ENCODE results near the gene GPR148. TPM values are rescaled to one million over a fixed set of nuclear protein-coding genes. Genes with fewer than 3 reads are reported as not detected.

GPR148 gene, protein sequence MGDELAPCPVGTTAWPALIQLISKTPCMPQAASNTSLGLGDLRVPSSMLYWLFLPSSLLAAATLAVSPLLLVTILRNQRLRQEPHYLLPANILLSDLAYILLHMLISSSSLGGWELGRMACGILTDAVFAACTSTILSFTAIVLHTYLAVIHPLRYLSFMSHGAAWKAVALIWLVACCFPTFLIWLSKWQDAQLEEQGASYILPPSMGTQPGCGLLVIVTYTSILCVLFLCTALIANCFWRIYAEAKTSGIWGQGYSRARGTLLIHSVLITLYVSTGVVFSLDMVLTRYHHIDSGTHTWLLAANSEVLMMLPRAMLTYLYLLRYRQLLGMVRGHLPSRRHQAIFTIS
- 0.07 TPM in 1 of 2 replicates, not detected in the other for total RNA-seq

DNA sequence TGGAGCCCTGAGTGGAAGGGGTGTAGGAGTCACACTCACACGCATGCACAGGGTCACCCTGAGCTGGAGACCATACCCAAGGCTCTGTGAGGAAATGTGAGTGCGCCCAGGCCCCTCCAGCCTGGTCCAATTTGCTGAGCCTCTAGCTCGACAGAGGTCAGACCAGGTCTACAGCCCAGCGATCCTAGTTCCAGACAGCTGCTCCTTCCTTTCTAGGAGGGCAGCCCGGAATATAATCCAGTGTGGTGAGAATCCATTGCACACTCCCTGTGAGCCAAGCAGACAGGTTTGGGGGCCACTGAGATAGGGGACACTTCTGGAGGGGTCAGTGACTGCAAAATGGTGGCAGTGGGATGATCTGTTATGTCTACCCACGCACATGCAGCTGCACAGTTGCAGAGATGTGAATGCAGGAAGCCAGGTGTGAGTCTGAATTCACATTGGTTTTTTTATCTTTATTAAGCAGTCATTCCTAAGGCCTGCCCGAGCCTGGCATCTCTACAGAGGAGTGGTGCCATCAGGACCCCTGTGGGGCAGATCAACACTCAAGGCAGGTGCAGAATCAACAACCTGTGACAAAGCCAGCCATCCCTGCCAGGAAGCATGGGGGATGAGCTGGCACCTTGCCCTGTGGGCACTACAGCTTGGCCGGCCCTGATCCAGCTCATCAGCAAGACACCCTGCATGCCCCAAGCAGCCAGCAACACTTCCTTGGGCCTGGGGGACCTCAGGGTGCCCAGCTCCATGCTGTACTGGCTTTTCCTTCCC, at the start of gene GPR148:
Gene GPR148 (plus strand): TSS at position 522 of the 768 bp plus-strand sequence. CDS start 82 bp downstream, at position 604.

DNA sequence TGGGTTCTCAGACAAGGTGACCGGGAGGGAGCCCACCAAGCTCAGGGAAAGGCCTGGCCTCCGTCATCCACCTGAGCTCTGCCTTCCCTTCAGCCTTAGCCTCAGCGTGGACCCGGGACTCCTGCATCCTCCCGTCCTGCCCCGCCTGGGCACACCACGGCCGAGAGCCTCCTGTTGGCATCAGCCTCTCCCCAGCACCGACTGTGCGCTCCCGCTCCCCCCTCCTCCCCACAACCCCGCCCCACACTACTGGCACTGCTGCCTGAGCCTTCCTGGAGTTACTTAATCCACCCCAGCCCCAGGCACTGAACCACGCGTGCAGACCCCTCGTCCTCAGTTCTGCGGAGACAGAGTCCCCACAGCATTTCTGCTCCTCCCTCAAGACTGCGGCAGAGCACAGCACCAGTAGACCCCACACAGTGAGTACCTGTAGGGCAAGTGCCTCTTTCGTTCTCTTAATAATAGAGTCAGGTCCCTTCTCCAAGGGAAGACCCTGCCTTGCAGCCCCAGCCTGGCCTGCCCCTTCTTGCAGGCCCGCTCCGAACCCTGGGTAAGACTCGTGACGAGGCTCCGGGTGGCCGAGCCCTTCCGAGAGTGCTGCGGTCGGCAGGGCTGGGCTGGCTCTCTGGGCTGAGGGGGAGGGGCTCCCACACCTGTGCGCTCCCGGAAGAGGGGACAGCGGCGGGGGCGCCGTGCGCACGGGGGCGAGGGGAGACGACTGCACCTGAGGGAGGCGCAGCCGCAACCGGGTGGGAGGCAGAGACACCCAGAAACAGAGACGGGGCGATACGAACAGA, 26.6 kb downstream of the GPR148 start, which contains the start of gene AMER3:
Gene AMER3 (plus strand): TSS at position 285 of the 797 bp plus-strand sequence. CDS start 6,533 bp downstream, outside the sequence.

Other genes with a start within 250 kb of the GPR148 start
- not detected in 2 replicates for gene POTEI, start 219.7 kb upstream of the GPR148 start, total RNA-seq
- gene CFC1B, start 207.8 kb upstream of the GPR148 start, total RNA-seq, result not detected in 2 replicates
- gene CFC1, start 129.5 kb upstream of the GPR148 start, total RNA-seq, result not detected in 2 replicates
- gene POTEJ, start 117.6 kb upstream of the GPR148 start, total RNA-seq, result not detected in 2 replicates
- not detected in 2 replicates for gene AMER3, start 26.5 kb downstream of the GPR148 start, total RNA-seq
- gene ARHGEF4, start 107.8 kb downstream of the GPR148 start, total RNA-seq, result 4.7 and 13.2 TPM in 2 replicates